Suppressor macrophage treated with lipopolysaccharide for 1 hour (primary cell): ENCODE data around the gene GINS2.

ENCODE experiments used
- DNase-seq, 3 donors: peaks; one replicate each; pipeline ENCODE4 v3.0.0-alpha.2; 2020 to 2022

The GINS2 gene

DNA sequence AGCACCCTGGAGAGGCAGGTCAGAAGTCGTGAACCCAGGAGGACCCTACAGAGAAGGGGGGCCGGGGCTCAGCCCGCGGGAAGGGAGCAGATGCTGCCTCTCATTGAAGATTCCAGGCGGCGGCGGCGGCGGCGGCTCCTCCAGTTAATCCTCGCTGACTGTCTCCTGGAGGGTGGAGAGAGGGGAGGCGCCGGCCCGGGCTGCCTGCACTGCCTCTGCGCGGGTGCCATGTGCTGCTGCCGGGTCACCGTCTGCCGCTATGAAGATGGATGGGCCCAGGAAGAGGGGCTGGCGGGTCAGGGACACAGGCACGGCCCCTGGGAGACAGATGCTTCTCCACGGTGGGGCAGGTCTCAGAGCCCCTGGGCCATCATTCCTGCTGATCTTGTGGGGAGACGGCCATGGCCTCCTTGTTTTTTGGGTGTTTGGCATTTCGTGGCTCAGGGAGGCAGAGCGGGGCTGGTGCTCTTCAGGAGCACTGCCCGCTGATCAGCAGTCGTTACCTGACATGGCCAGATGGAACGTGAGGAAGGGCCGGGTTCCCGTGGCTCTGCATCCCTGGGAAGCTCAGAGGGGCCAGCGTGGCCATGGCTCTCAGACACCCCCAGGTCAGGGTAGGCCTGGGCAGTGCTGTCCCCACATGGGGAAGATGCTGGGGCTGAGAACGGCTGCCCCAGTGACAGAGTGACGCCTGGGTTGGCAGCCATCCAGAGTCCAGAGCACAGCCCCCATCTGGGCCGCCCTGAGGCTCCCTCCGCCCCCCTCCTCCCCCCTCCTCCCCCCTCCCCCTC, 36.1 kb downstream of the GINS2 start:
- peak in 1 of 3 donors; percentile 41 for DNase-seq

GRCh38 chr16:85651629-85652430, 36.9 kb downstream of the GINS2 start:
- DNase-seq, result no peak

- no peak for DNase-seq
Observed at GRCh38 chr16:85650844-85651628, 37.7 kb downstream of the GINS2 start.

DNA sequence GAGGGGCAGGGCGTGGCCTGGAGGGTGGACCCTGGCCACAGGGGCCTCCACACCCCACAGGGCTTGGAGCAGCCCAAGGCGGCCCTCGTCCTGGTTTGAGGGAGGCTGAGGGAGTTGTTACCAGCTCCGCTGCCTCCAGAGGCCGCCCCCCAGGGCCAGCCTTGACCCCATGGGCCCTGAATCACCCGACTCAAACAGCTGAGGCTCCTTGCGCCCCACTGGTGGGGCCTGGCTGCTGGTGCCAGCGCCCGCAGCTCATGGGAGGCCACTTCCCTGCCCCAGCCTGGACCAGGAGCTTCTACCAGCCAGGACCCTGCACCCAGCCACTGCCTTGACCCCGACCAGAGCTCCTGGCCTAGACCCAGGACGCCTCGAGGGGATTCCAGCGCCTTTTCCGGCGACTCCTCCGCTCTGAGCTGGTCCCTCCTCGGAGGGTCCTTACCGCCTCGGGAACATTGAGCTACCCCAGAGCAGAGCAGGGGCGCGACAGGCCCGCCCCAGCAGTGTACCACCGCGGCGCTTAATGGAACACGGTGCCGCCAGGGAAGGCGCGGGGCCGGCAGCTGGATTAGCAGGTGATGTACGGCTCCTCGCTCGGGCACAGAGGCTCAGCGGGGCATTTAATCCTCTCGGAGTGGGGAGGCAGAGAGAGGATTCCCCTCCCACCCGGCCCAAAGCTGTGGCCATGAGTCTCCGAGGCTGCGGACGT, 38.5 kb downstream of the GINS2 start:
- no peak for DNase-seq

- no peak for DNase-seq
Observed at GRCh38 chr16:85649411-85650134, 39.2 kb downstream of the GINS2 start.

DNA sequence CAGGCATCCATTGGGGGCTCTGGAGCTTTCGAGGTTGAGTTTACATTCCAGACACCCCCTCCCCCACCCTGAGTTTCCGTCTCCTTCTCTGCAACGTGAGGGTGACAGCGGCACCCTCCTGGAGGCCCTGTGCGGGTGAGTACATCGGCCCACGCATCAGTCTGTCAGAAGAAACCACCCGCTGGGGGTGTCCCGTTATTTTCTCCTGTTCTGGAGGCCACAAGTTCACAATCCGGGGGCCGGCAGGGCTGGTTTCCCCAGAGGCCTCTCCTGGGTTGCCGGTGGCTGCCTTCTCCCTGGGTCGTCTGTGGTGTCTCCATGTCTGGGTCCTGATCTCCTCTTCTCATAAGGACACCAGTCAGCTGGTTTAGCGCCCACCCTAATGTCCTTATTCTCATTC, 39.9 kb downstream of the GINS2 start:
- DNase-seq, result no peak

DNA sequence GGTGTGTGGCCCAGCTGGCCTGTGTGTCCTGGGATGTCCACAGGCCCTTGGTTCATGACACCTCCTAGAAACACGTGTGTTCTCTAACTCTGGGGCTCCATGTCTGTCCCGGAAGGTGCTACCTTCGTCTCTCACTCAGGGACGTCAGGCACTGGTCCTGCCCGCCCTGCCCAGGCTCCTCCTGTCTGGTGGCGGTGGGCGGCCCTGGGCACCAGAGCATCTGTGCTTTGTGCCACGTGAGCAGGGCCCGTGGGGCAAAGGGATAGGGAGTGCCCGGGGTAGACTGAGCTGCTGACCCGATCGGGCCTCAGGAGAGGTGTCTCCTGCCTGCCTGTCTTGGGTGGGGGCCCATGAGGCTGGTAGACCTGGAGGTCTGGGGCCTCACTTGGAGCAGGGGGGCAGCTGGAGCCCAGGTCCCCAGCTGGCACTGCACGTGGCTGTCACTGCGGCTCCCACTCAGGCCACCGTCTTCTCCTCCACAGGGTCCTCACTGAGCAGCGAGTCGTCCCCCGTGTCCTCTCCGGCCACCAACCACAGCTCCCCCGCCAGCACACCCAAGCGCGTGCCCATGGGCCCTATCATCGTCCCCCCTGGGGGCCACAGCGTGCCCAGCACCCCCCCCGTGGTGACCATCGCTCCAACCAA, 40.6 kb downstream of the GINS2 start:
- no peak for DNase-seq

GRCh38 chr16:85646976-85647375, 41.8 kb downstream of the GINS2 start:
- no peak for DNase-seq

DNA sequence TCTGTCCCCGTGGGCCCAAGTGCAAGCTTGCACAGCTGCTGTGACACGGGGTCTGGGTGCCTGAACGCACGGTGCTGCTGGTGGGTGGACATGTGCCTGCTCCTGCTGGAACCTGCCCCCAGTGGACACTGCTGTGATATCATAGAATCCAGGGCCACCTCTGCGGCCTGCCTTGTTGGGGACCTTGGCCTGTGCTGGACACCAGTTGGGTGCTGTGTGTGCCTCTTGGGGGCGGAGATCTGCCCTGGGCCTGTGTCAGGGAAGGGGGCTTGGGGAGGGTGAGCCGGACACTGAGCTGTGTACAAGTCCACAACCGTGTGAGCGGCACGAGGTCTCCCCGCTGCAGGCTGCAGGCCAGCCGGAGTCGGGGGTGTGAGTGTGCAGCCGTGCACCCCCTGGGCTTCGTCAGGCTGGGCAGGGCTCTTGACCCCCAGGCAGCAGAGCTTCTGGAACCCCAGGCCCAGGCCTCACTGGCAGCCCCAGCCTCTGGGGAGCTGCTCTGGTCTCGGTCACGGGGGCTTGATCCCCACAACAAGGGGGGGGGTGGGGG, 42.3 kb downstream of the GINS2 start:
- no peak for DNase-seq

DNA sequence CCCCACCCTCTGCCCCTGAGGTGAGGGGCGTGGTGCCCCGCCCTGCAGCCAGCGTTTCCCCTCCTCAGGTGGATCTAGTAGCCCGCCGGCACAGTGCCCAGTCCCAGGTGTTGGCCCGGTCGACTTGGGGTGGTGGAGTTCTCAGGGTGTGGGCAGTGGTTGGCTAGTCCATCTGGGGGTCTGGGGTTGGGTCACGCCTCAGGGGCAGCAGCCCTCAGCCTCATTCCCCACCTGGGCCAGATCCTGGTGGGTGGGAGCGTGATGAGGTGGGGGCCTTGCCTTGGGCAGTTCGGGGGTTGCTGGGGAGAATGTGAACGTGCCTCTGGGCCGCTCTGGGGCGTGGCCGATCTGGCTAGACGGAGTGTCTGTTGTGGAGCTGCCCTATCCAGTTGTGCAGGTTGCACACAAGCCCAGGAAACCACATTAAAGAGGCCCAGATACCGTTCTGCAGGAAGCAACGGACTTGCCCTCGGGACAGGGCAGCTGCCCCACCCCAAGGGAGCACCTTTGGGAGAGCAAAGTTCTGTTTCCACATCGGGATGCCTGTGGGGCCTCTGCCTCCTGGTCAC, 43.6 kb downstream of the GINS2 start:
- no peak for DNase-seq

DNA sequence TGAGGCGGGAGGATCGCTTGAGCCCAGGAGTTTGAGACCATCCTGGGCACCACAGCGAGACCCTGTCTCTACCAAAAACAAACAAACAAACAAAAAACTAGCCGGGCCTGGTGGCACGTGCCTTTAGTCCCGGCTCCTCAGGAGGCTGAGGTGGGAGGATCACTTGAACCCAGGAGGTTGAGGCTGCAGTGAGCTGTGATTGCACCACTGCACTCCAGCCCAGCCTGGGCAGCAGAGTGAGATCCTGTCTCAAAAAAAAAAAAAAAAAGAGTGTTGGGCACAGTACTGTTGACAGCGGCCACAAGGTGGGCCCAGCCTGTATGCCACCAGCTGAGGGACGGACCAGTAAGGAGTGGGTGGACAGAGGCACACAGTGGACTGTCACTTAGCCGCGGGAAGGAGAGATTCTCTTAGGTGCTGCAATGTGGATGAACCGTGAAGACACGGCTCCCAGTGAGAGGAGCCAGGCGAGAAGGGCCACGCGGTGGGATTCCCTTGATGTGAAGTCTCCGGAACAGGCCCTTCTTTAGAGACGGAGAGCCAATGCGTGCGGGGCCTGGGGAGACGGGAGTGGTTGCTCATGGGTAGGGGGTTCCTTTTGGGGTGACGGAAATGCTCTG, 44.6 kb downstream of the GINS2 start:
- no peak for DNase-seq

- peak in 1 of 3 donors; percentile 6 for DNase-seq
Observed at GRCh38 chr16:85643631-85644030, 45.1 kb downstream of the GINS2 start.

GRCh38 chr16:85642762-85643358, 45.9 kb downstream of the GINS2 start:
- DNase-seq, result no peak

DNA sequence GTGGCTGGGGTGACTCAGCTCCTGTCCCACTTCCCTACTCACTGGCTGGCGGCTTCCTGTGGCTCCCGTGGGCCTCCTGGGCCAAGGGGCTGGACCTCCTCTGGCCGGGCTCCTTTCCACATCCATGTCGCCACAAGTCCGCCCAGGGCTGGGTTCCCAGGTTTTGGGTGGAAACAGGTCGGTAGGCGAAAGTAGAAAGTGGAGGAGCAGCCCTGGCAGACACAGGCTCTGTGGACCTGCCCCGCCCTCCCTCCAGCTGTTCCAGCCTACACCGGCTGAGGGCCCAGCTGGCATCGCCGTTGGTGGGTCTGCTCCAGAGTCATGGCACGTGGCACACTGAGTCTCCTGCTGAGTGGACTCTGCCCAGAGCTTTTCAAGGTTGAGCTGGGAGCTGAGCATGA, 47.0 kb downstream of the GINS2 start:
- DNase-seq, result peak in 2 of 3 donors; percentile 8 to 17

GRCh38 chr16:85641305-85641704, 47.4 kb downstream of the GINS2 start:
- DNase-seq, result no peak

- DNase-seq, result no peak
Observed at GRCh38 chr16:85640585-85640984, 48.2 kb downstream of the GINS2 start.

DNA sequence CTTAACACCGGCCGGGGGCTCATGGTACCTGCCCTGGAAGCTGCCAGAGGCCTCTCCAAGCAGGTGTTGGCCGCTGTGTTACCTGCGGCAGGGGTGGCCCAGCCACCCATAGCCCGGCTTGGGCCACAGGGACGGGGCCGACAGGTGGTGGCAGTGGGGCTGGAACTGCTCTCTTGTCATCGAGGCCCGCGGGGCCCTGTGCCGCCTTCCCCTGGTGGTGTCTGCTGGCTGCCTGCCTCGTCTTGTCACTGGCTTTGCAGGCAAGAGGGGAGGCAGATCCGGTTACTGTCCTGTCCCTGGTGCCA, 48.5 kb downstream of the GINS2 start:
- no peak for DNase-seq

DNA sequence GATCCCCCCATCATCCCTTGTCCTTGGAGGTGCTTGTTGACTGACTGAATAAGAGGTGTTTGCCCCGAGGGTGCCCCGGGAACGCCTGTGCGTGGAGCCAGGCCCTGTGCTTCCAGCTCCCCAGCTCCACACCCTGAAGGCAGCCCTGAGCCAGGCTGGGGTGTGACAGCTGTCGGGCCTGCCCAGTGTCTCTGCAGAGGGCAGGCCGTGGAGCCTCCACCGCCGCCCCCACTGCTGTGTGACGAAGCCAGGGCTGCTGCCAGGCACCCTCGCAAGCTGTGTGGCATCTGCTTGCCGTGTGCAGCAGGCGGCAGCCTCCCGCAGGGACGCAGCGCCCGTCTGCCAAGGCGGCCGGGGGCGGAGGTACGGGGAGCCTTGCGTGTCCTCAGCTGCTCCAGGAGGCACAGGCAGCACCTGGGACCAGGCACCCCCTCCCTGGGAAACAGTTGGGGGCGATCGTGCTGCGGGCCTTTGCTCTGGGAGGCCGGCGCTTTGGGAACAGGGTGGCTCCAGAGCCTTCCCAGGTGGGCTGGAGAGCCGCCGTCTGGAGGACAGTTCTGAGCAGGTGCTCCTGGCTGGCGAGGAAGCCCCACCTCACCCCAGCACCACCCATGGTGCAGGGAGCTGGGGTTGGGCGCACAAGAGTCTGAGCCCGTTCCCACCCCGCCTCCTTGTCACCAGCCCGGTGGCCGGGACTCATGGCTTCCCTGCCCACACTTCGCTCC, 49.1 kb downstream of the GINS2 start:
- no peak for DNase-seq

DNA sequence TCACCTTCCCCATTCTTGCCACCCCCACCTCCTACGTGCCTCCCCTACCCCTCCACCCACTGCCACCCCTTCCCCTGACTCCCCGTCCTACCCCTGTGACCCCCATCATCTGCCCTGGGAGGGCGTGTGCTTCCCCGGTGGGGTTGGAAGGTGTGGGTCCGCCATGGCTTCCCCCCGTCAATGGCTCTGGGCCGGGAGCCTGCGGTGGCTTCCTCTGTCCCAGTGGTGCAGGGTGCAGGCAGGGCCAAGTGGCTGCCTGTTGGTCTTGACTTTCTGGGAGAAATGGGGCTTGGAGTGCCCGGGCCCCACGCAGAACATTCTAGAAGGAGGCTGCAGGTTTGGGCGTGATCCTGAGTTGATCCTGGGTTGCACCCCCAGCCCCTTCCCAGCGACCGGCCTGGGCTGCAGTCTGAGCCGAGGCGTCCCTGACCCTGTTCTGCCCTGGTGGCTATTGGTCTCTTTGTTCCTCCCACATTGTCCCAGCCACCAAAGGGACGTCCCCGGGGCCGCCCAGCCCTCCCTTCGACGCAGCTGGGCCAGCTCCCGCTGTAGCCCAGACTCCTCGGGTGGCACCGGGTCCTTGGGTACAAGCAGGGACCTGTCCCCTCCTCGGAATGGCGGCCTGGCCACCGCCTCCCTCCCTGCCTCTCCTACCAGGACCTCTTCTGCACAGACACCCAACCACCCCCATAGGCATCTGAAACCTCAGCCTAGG, 49.9 kb downstream of the GINS2 start:
- no peak for DNase-seq
